Activated CD4-positive, CD25-positive, alpha-beta regulatory T cell treated with anti-CD3 and anti-CD28 coated beads, Interleukin-2, amount 50 U/mL, for 72 hours (primary cell): Measurements from ENCODE around the gene FZR1.

ENCODE experiments used
- DNase-seq: peaks from one replicate; pipeline ENCODE4 v3.0.0; 2021

FZR1 gene

GRCh38 chr19:3505598-3506383 lies at the start of gene FZR1:
Gene FZR1, plus strand, starts transcription at chr19:3506311. Its CDS starts 16,679 bp downstream, at chr19:3522990.
- DNase-seq: peak; percentile 99

GRCh38 chr19:3456925-3457527 lies 49.1 kb upstream of the FZR1 start:
- DNase-seq: no peak

- no peak for DNase-seq
These were observed 48.4 kb upstream of the FZR1 start for GRCh38 chr19:3457528-3458228.

GRCh38 chr19:3458229-3459088 lies 47.7 kb upstream of the FZR1 start:
- DNase-seq: no peak

GRCh38 chr19:3459089-3459881 lies 46.8 kb upstream of the FZR1 start:
- no peak for DNase-seq

- no peak for DNase-seq
These were observed 46.0 kb upstream of the FZR1 start for GRCh38 chr19:3459965-3460582.

- DNase-seq: no peak
These were observed 43.0 kb upstream of the FZR1 start for GRCh38 chr19:3462991-3463713.

GRCh38 chr19:3463714-3464586 lies 42.2 kb upstream of the FZR1 start:
- DNase-seq: no peak

GRCh38 chr19:3464587-3465235 lies 41.4 kb upstream of the FZR1 start:
- no peak for DNase-seq

- no peak for DNase-seq
These were observed 40.6 kb upstream of the FZR1 start for GRCh38 chr19:3465552-3465951.

- DNase-seq: no peak
These were observed 39.5 kb upstream of the FZR1 start for GRCh38 chr19:3466635-3467034.

GRCh38 chr19:3467437-3468198 lies 38.5 kb upstream of the FZR1 start:
- DNase-seq: no peak

GRCh38 chr19:3468211-3468610 lies 37.9 kb upstream of the FZR1 start:
- no peak for DNase-seq

GRCh38 chr19:3469638-3470499 lies 36.2 kb upstream of the FZR1 start:
- no peak for DNase-seq

- no peak for DNase-seq
These were observed 35.5 kb upstream of the FZR1 start for GRCh38 chr19:3470500-3471128.

GRCh38 chr19:3471954-3472655 lies 34.0 kb upstream of the FZR1 start:
- DNase-seq: peak; percentile 56
